Parathyroid adenoma (tissue), 2 donors: Measurements from ENCODE around the gene HOXA9.

ENCODE experiments used
- H2AFZ ChIP-seq: fragments of 300-600 bp; sonication (generic); one replicate; pipeline ENCODE4 v1.7.0; 2017; ENCODE audit warnings: antibody characterized with exemption, mild to moderate bottlenecking
- H3K27ac ChIP-seq: fragments of 300-600 bp; sonication (generic); one replicate; pipeline ENCODE4 v1.7.0; 2017
- H3K27me3 ChIP-seq: fragments of 300-600 bp; sonication (generic); one replicate; pipeline ENCODE4 v1.7.0; 2017; ENCODE audit warnings: low read length; ENCODE audit not compliant: control insufficient read depth, insufficient read depth
- H3K36me3 ChIP-seq: fragments of 300-600 bp; sonication (generic); one replicate; pipeline ENCODE4 v1.7.0; 2017; ENCODE audit warnings: low read length; ENCODE audit not compliant: control insufficient read depth, insufficient read depth
- H3K4me1 ChIP-seq: fragments of 300-600 bp; sonication (generic); one replicate; pipeline ENCODE4 v1.7.0; 2017; ENCODE audit warnings: control low read depth
- H3K4me2 ChIP-seq: fragments of 300-600 bp; sonication (generic); one replicate; pipeline ENCODE4 v1.7.0; 2017; ENCODE audit warnings: low read length
- H3K4me3 ChIP-seq: fragments of 300-600 bp; sonication (generic); one replicate; pipeline ENCODE4 v1.7.0; 2017; ENCODE audit warnings: low read depth, low read length
- H3K79me2 ChIP-seq: fragments of 300-600 bp; sonication (generic); one replicate; pipeline ENCODE4 v1.7.0; 2017; ENCODE audit warnings: control low read depth
- H3K9ac ChIP-seq: fragments of 300-600 bp; sonication (generic); one replicate; pipeline ENCODE4 v1.7.0; 2017; ENCODE audit warnings: mild to moderate bottlenecking
- H3K9me3 ChIP-seq: fragments of 300-600 bp; sonication (generic); one replicate; pipeline ENCODE4 v1.7.0; 2017; ENCODE audit warnings: low read length; ENCODE audit not compliant: control insufficient read depth
- CTCF ChIP-seq: fragments of 300-600 bp; sonication (generic); IDR thresholded peaks from one replicate; pipeline ENCODE4 v1.7.0; 2017; ENCODE audit warnings: antibody characterized with exemption, mild to moderate bottlenecking
- donor health status: primary hyperparathyroidism.

Gene HOXA9

DNA sequence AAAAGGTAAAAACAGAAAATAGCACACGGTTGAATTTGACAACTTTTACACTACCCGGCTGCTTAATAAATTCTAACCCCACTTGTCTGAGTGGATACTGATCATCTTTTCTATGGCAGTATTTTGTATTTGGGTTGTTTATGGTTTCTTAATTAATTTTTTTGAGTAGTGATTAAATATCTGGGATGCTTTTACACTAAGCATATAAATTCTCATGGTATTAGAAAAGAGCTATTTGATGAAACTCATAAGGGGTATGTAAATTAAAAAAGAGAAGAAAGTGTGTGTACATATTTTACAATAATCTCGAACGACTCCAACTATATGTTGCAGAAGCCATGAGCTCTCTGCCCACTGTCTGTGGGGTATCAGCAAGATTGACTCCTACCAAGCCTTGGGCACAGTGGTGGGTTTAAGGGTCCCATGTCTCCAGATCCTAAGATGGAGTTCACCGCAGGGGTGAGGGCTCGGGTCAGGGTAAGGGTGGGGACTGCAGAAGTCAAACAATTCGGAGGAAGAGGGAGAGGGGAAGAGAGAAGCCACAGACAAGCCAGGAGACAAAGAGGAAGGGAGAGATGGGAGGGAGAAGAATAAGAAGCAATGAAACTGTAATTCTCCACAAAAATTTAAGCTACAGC is 42.1 kb upstream of the HOXA9 start:
- no peak overlapping the region for H3K4me2 ChIP-seq
- no peaks in the 10 kb centered on the region for H3K9me3 ChIP-seq
- H3K4me1 ChIP-seq = no peaks in the 10 kb centered on the region
- H3K4me3 ChIP-seq = no peak overlapping the region
- no peak overlapping the region for H2AFZ ChIP-seq
- H3K79me2 ChIP-seq = no peaks in the 10 kb centered on the region
- H3K9ac ChIP-seq = no peak overlapping the region
- no peaks in the 10 kb centered on the region for H3K36me3 ChIP-seq
- no peak for TF ChIP-seq CTCF
- H3K27me3 ChIP-seq = peaks cover 31% of the 10 kb centered on the region
- H3K27ac ChIP-seq = no peak overlapping the region

DNA sequence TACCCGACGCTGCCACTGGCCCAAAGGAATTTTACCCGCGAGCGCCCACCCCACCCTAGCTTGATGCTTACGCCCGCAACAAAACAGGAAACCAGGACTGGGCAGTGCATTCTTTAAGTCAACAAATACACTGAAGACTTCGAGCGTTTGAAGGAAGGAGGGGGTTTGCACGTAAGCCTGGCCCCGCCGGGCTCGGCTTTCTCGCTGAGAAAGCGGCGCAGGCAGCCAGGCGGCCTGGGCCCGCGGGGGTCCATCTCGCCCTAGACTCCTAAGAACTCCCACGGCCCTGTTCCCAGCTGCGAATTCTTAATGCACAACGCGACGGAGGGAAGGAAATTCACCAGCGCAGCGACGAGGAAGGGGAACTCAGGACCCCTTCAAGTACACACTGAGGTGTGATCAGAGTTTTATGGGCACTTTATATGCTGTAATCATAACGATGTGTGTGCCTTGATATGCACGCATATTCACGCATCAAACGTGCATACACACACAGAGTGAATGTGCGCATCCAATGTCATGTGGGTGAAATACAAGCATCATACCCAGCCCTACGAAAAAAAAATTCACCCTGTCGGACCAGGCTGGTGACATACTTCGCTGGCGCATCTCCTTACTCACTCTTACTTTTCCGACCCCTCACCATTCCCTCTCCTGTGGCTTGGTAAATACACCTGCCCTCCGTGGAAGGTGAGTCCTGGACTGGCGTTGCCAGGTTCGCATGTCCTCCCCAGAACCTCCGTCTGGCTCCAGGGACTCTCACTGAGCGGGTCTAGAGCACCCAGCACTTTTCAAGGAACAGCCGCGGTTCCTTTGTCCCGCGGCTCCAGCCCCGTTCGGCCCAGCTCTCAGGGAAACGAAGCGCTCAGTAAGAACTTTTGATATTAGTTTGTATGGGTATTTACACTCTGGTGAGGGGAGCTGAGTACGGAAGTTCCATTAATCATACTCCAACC is 40.3 kb upstream of the HOXA9 start:
- Histone ChIP-seq H3K4me1 (no peaks in the 10 kb centered on the region), H3K27ac (no peak overlapping the region), H3K27me3 (peaks cover 29% of the 10 kb centered on the region), H3K9ac (no peak overlapping the region), H3K9me3 (no peaks in the 10 kb centered on the region), H3K4me3 (no peak overlapping the region), H3K36me3 (no peaks in the 10 kb centered on the region), H3K4me2 (no peak overlapping the region), H3K79me2 (no peaks in the 10 kb centered on the region), H2AFZ (no peak overlapping the region)
- TF ChIP-seq CTCF = no peak

- Histone ChIP-seq H3K4me1 (no peaks in the 10 kb centered on the region), H3K4me3 (no peak overlapping the region), H3K9ac (no peak overlapping the region), H3K79me2 (no peaks in the 10 kb centered on the region), H2AFZ (no peak overlapping the region), H3K36me3 (no peaks in the 10 kb centered on the region), H3K4me2 (no peak overlapping the region), H3K27ac (no peak overlapping the region), H3K27me3 (peaks cover 23% of the 10 kb centered on the region), H3K9me3 (no peaks in the 10 kb centered on the region)
- no peak for TF ChIP-seq CTCF
Measured at GRCh38 chr7:27204851-27205322, 39.5 kb upstream of the HOXA9 start.

- Histone ChIP-seq H3K9ac (no peak overlapping the region), H3K4me3 (no peak overlapping the region), H3K9me3 (no peaks in the 10 kb centered on the region), H3K79me2 (no peaks in the 10 kb centered on the region), H3K4me1 (no peaks in the 10 kb centered on the region), H2AFZ (no peak overlapping the region), H3K4me2 (no peak overlapping the region), H3K27me3 (peaks cover 23% of the 10 kb centered on the region), H3K27ac (no peak overlapping the region), H3K36me3 (no peaks in the 10 kb centered on the region)
- no peak for TF ChIP-seq CTCF
Measured at GRCh38 chr7:27203964-27204594, 38.7 kb upstream of the HOXA9 start.
